Brain pericyte (primary cell): ENCODE measurements around the gene CD9.

Experiments
- DNase-seq: peaks from one replicate; pipeline ENCODE4 v3.0.0-alpha.2; 2012; ENCODE audit warnings: low read depth, low spot score

The CD9 gene

GRCh38 chr12:6241495-6241894 is 41.3 kb downstream of the CD9 start:
- DNase-seq, result no peak

GRCh38 chr12:6249580-6249979 is 49.4 kb downstream of the CD9 start:
- no peak for DNase-seq

DNA sequence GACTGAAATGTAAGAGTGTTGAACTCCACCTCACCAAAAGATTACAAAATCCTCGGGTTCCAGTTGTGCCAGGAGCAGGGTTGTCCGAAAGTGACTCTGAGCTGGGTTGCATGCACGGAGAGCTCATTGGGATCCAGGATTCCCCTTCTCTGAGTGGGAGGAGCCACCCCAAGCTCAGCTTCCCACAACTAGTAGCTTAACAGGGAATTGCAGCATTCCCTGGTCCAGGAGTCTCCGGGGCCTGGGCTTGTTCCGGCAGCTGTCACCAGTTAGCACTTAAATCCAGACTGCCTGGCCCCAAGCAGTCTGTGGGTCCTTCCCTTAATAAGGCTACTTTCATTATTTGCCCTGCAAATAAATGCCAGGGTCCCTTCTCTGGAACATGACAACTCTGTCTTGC is 50.1 kb downstream of the CD9 start:
- no peak for DNase-seq

DNA sequence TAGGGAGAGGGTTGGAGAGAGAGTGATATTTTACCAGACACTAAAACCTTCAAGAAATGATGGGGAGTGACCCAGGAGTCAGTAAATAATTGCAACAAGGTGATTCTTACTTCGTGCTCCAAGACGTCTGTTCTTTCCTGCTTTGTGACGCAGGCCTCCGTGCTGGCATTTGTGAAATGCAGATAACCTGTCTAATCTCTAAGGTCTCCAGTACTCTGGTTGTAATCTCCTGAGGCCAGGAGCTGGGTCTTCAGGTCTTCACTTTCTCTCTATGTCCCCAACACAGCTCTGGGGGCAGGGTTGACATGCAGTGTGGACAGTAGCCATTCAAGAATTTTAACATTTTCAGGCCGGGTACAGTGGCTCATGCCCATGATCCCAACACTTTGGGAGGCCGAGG is 53.1 kb downstream of the CD9 start:
- no peak for DNase-seq

DNA sequence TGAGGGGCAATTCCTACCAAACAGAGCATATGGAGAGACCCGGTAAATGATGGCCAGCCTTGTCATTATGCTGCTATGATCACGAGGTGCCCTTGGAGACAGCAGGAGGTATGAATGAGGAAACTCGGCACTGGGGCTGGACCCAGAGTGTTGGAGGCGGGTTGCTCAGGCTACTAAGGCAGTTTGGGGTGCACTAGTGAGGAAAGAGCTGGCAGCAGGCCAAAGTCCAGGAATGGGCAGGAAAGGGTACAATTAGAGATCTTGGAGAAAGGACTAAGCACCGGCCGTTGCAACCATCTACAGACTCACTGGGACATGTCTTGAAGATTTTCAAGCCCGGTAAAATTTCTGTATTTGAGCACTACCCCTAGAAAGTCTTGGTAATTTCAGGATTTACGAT is 54.3 kb downstream of the CD9 start:
- DNase-seq, result no peak

- no peak for DNase-seq
Observed at GRCh38 chr12:6257007-6257406, 56.8 kb downstream of the CD9 start.

DNA sequence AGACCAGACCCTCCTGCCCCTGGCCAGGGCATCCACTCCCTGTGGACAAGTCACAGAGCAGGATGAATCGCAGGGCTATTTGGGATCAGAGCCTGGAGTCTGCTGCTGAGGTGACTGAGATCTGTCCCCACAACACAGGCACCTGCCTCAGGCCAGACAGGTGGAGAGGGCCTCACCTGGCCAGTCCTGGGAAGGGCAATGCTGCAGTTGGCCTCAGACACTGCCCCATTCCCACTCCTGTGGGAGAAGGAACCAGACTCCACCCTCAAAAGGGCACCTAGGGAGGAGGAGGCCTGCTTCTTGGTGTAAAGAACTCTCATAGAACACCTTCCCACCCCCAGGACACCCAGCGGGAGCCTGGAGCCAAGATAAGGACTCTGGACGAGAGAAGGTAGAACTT is 62.0 kb downstream of the CD9 start:
- no peak for DNase-seq

DNA sequence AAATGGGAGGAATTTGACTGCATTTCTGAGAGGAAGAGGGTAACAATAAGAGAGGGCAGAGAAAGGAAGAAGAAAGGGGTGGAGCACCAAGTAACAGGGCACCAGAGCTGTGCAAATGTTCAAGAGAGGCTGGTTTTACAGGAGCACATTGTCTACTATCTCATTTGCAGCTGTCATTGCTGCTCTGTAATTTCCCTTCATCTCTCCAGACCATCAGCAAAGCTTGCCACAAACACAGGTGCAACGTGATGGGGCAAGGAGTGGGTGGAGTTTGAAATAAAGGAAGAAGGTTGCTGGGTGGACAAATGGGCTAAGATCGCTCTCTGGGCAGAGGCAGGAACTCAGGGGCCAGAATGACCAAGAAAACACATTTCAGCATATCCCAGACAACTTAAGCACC is 62.4 kb downstream of the CD9 start:
- no peak for DNase-seq

DNA sequence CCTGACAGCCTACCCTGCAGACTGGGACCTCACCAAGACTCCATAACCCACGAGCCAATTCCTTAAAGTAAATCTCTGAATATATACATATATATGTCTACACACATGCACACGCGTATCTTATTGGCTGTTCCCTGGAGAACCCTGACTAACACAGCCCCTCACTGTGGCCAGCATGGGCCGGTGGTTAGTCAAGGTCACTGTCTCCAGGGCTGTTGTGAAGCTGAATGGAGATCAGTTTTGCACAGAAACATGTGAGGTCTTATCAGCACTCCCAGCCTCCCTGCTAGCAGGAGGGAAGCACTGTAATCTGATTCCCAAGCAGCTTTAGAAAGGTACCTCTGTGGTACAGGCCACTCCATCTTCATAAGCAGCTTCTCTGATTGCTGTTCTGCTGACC is 63.7 kb downstream of the CD9 start:
- DNase-seq, result no peak

DNA sequence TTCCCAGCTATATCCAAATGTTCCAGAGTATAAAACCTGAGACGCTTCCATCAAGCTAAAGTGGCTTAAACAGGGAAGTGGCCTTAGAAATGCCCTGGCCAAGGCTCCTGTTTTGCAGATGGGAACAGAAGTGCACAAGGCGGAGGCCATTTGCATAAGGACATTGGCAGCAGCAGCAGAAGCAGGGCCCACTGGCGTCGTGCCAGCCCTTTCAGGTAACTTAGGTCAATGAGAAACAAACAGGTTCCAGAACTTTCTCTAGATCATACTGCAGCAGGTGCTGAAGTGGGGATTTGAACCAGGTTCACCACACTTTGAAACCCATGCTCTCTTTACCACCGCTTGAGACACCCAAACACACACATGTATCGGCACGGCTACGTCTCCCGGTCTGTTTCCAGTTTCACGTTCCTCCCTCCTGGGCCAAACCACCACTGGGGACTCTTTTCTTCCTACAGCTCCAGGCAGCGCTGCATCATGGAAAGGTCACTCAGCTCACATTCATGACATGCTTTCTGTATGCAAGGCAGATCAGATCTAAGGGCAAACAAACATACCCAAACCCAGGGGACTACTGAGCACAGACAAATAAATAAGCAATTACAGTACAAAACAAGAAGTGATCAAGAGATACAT is 64.3 kb downstream of the CD9 start:
- DNase-seq, result no peak

- DNase-seq, result no peak
Observed at GRCh38 chr12:6265038-6265405, 64.8 kb downstream of the CD9 start.

DNA sequence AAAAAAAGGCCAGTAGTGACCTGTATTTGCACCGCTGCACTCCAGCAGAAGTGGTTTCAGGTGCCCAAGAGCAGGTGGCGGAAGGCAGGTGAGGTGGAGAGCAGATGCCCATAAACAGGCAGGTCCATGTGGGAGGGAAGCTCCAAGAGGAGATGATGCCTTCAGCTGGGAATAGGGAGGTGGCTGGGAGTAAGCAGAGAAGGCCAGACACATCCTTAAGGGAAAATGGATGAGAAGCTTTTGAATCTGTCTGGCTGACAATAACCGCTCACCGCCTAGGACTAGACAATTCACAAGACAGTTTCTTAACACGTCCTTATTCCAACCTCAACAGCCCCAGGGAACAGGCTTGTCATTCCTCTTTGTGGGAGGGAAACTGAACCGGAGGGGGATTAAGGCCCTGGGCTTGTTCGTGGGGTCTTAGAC is 66.4 kb downstream of the CD9 start:
- DNase-seq, result no peak

GRCh38 chr12:6266971-6267721 is 66.9 kb downstream of the CD9 start:
- no peak for DNase-seq

GRCh38 chr12:6268484-6269157 is 68.4 kb downstream of the CD9 start:
- no peak for DNase-seq

GRCh38 chr12:6269986-6270385 is 69.8 kb downstream of the CD9 start:
- no peak for DNase-seq

DNA sequence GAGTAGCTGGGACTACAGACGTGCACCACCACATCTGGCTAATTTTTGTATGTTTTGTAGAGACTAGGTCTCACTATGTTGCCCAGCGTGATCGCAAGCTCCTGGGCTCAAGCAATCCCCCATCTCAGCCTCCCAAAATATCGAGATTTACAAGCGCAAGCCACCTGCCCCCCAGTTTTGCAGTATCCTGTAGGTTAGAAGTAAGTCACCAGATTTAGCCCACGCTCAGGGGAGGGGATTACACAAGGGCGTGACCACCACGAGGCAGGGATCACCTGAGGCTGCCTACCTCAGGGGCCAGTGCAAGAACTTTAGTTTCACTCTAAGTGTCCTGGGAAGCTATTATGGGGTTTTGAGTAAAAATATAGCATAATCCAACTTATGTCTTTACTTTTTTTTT is 71.1 kb downstream of the CD9 start:
- no peak for DNase-seq

- DNase-seq, result no peak
Observed at GRCh38 chr12:6272300-6273204, 72.4 kb downstream of the CD9 start.

DNA sequence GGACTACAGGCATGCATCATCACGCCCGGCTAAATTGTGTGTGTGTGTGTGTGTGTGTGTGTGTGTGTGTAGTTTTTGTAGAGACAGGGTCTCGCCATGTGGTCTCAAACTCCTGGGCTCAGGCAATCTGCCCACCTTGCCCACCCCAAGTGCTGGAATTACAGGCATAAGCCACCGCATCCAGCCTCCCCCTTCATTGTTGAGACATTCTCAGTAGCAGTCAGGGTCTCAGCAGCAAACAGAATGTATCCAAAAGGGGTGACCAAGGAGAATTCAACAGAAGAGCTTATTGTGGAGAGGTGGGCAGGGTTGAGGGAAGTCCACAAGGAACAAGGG is 73.0 kb downstream of the CD9 start:
- no peak for DNase-seq

DNA sequence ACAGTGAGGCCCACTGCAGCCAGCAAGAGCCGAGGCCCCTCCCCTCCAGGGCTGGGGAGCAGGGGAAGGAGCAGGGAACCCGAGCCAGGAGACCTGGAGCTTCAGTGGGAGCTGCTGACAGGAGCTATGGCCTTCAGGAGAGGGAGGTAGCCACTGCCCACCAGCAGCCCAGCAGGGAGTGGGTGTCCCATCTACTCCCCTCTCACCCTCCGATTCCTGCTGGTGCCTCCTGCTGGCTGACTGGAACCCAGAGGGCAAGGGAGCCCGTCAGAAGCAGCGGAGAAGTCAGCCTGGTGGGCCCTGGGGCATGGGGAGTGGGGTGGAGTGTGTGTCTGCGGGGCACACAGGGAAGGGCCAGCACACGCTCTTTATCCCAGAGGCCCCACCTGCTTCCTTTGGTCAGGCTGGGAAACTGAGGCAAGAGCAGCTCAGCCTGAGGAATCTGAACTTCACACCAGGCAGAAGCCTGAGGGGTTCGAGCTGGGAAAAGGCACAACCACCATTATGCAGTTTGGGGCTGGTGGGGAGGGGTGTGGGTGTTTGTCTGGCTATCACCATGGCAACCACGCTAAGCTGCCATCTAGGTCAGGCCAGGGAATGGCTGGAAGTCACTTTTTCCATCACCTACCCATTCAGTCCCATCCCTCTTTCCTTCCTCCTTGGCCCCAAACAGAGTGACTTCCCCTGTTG is 73.5 kb downstream of the CD9 start:
- DNase-seq, result no peak

- DNase-seq, result no peak
Observed at GRCh38 chr12:6274231-6275221, 74.3 kb downstream of the CD9 start.
